ENCODE data around the gene SYT12.

SYT12 gene

GRCh38 chr11:67026941-67027340 lies 4.0 kb downstream of the SYT12 start:
- TF ChIP-seq CTCF (IDR thresholded peaks at IDR 0.05; ENCODE audit: low read depth, low read length, missing control alignments): no peak
- H3K4me3 ChIP-seq (ENCODE audit: low read depth, low read length): no peak overlapping the region
- in situ Hi-C loops (cut with HindIII; ENCODE audit: low sequenced_read_pairs): no loop called here
- DNase-seq (ENCODE audit: low read depth): no peak

GRCh38 chr11:67027483-67027930 lies 4.6 kb downstream of the SYT12 start:
- TF ChIP-seq CTCF (IDR thresholded peaks at IDR 0.05; ENCODE audit: low read depth, low read length, missing control alignments): no peak
- in situ Hi-C loops (cut with HindIII; ENCODE audit: low sequenced_read_pairs): no loop called here
- no peak overlapping the region for H3K4me3 ChIP-seq (ENCODE audit: low read depth, low read length)
- no peak for DNase-seq (ENCODE audit: low read depth)

GRCh38 chr11:67027943-67028542 lies 5.1 kb downstream of the SYT12 start:
- no peak for TF ChIP-seq CTCF (IDR thresholded peaks at IDR 0.05; ENCODE audit: low read depth, low read length, missing control alignments)
- DNase-seq (ENCODE audit: low read depth): no peak
- in situ Hi-C loops (cut with HindIII; ENCODE audit: low sequenced_read_pairs): no loop called here
- H3K4me3 ChIP-seq (ENCODE audit: low read depth, low read length): no peak overlapping the region

- no peak for DNase-seq (ENCODE audit: low read depth)
- no peak overlapping the region for H3K4me3 ChIP-seq (ENCODE audit: low read depth, low read length)
- in situ Hi-C loops (cut with HindIII; ENCODE audit: low sequenced_read_pairs): no loop called here
- no peak for TF ChIP-seq CTCF (IDR thresholded peaks at IDR 0.05; ENCODE audit: low read depth, low read length, missing control alignments)
Observed at GRCh38 chr11:67029146-67029545, 6.2 kb downstream of the SYT12 start.

GRCh38 chr11:67030976-67031375 lies 8.0 kb downstream of the SYT12 start:
- in situ Hi-C loops (cut with HindIII; ENCODE audit: low sequenced_read_pairs): no loop called here
- TF ChIP-seq CTCF (IDR thresholded peaks at IDR 0.05; ENCODE audit: low read depth, low read length, missing control alignments): no peak
- H3K4me3 ChIP-seq (ENCODE audit: low read depth, low read length): no peak overlapping the region
- no peak for DNase-seq (ENCODE audit: low read depth)

GRCh38 chr11:67031791-67032561 lies 9.0 kb downstream of the SYT12 start:
- H3K4me3 ChIP-seq (ENCODE audit: low read depth, low read length): no peak overlapping the region
- TF ChIP-seq CTCF (IDR thresholded peaks at IDR 0.05; ENCODE audit: low read depth, low read length, missing control alignments): no peak
- in situ Hi-C loops (cut with HindIII; ENCODE audit: low sequenced_read_pairs): no loop called here
- DNase-seq (ENCODE audit: low read depth): peak; percentile 45
